ENCODE results near the gene KLHL24.

DNA sequence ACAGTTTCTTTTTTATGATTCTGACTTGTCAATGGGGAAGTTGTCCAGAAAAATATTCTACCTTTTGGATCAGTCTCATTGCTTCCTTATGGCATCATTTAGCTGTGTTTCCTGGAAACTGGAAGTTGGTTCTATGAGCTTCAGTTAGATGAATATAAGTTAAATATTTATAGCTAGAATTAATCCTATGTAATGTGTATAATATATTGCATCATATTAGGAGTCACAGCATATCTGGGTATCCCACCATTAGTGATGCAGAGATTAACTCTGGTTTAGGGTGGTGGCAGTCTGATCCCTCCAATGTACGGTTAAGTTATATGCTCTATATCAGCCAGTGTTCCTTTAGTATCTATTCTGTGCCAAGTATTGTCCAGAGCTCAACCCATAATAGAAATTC, 19.3 kb downstream of the KLHL24 start:
- no peak for TF ChIP-seq GATA2 (IDR thresholded peaks at IDR 0.05; ENCODE audit: low read depth, low read length)
- TF ChIP-seq GATA3 (IDR thresholded peaks at IDR 0.05; ENCODE audit: low read depth, low read length) = no peak
